GM18907 (cell line): ENCODE data around the gene NDUFB8.

ENCODE experiments used
- ATAC-seq: cut with Tn5 transposase; IDR thresholded peaks from one replicate; pipeline ENCODE4 v1.9.1; 2021; ENCODE audit warnings: mild to moderate bottlenecking, moderate library complexity; ENCODE audit not compliant: unreplicated experiment

Gene NDUFB8

DNA sequence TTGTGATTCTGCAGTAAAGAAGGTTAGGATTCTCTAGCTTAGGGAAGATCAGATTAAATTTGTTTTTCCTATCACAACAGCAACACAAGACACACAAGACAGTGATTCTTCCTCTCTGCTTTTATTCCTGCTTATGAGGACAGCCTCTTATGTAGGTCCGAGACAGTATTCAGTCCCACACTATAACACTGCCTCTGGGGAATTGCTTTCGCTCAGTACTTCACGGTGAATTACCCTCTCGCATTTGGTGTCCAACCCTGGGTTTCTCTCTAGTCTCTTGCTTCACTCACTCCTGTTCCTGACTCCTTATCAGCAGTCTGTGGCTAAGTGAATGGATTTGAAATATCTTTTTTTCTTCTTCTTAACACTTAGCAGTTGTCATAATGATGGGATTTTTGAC lies 7.8 kb upstream of the NDUFB8 start:
- no peak for ATAC-seq

DNA sequence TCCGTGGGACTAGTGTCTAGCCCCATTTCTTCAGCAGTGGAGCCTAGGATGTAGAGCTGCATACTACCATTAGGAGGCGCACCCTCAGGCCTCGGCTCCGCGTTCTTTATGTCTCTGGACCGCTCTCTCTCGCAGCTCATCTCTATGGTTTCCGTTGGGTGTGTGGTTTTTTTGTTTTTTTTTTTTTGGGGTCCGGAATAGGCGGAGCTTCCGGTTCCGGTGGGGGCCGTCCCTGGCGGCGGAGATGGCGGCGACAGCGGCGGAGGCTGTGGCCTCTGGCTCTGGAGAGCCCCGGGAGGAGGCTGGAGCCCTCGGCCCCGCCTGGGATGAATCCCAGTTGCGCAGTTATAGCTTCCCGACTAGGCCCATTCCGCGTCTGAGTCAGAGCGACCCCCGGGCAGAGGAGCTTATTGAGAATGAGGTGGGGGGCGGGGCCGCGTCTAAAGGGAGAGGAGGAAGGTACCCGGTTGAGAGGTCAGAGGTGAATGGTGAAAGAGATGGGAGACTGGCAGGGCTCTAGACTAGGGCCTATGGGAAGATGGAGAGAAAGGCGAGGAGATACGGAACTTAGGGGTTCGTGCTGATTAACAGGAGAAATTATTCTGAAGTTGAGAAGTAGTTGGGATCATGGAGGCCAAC lies 6.2 kb upstream of the NDUFB8 start, which contains the start of gene HIF1AN:
HIF1AN (plus strand) TSS at position 229 of the 639 bp plus-strand sequence; CDS start at position 245, 16 bp downstream.
- peak; percentile 97 for ATAC-seq

DNA sequence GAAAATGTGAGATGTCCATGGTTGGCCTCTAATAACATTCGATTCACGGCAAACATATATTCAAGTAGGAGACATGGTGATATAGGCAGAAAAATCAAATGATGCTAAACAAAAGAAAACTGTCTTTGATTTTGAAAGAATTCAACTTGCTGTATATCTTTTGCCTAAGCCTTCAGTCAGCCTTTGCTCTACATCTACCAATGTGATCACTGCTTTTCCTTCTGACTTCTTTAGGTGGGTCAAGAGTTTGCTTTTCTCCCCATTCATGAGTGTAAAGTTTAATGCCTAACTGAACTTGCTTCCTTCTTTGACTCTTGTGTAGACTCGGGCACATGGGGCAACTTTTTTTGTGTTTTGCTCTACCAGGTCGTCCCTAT lies 5.7 kb upstream of the NDUFB8 start:
- no peak for ATAC-seq

DNA sequence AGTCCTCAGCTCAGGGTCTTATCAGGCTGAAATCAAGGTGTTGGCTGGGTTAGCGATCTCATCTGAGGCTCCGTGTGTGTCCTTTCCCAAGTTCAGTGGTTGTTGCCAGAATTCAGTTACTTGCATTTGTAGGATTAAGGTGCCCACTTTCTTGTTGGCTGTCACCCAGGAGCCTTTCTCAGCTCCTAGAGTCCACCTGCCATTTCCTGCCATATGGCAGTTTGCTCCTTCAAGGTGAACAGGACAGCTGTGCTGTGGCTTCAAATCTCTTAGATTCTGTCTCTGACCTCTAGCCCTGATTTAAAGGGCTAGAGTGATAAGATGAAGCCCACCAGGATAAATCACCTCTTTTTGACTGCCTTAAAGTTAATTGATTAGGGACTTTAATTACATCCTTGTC lies 5.1 kb upstream of the NDUFB8 start:
- no peak for ATAC-seq

DNA sequence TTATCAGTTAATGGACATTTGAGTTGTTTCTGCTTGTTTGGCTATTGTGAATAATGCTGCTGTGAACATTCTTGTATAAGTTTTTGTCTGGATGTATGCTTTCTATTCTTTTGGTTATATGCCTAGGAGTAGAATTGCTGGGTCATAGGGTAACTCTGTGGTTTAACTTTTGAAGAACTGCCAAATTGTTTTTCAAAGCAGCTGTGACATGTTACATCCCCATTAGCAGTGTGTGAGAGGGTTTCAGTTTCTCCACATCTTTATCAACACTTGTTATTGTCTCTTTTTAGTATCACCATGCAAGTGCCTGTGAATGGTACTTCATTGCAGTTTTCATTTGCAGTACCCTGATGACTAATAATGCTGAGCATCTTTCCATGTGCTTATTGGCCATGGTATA lies 2.1 kb upstream of the NDUFB8 start:
- no peak for ATAC-seq

DNA sequence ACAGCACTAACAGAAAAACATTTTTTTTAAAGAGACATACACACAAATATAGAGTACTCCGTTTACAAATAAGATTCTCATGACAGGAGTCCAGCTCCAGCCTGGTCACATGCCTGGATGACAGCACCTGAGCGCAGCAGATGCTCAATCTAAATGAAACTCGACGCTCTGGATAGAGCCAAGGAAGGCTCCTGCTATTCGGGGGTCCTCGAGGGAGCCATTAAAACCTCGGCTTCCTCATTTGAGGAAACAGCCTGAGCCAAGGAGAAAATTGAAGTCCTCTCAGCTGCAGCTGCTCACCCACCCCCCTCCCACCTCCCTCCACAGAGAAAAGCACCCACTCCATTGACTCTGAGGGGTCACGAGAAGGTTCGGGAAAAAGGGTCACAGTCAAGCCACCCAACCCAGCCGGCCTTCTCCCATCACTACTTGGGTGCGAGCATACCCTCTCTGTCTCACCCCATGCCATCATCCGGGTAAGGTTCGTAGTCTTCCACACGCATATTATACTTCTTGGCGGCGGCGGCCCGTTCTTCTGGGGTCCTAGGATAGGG lies 673 bp downstream of the NDUFB8 start:
- ATAC-seq = peak; percentile 20

DNA sequence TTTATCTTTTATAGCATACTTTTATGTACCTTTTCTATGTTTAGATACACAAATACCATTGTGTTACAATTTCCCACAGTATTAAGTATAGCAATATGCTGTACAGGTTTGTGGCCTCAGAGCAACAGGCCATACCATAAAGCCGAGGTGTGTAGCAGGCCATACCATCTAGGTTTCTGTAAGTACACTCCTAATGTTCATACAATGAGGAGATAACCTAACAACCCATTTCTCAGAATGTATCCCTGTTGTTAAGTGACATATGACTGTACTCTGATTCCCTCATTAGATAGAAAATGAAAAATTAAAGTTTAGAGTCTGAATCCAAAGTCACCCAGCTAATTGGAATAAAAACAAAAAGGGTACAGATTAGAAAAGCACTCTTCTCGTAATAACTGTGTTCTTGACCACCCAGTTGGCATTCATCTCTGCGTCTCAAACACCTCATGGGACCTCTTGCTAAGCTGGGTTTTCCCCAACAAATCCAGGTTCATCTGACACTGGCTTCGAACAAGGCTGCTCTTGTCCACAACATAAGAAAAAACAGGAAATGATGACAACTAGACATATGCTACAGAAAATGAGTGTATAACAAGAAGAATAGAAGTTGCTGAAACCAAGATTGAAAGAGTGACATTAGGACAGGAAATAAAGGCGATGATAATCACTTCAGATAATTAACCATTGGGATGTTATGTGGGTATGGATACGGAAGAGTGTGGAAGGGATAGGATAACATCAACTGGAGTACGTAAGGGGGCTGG lies 1.4 kb downstream of the NDUFB8 start:
- peak; percentile 14 for ATAC-seq

DNA sequence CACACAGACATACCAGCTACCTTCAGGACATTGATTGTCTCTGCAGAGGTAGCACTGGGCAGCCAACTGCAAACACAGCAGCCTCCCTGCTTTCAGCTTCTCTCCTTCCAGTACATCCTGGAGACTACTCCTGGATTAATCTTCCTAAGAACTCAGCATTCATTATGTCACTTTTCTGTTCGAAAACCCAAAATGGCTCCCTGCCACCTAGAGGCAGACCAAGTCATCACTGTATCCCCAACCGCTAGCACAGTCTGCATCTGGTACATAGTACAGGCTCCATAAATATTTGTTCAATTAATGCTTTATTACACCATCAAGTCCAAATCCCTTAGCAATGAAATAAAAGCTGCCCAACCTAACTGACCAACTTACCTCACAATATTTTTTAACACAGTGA lies 5.0 kb downstream of the NDUFB8 start:
- ATAC-seq = no peak

DNA sequence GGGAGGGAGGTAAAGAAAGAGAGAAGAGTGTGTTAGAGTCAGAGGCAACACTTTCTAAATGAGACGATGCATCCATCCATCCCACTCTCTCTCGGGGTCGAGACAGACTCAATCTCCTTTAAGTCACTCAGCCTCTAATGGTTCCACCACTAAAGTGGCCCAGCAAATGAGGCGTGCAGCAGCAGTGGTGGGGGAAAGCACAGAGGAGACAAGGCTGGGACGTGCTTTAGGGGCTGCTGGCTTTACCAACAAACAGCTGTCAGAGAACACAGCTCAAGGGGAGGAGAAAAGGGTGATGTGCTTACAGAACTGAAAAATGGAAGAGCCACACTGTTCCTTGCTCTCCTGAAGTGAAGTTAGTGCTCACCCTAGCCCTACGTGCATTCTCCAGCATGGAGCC lies 5.5 kb downstream of the NDUFB8 start:
- no peak for ATAC-seq

DNA sequence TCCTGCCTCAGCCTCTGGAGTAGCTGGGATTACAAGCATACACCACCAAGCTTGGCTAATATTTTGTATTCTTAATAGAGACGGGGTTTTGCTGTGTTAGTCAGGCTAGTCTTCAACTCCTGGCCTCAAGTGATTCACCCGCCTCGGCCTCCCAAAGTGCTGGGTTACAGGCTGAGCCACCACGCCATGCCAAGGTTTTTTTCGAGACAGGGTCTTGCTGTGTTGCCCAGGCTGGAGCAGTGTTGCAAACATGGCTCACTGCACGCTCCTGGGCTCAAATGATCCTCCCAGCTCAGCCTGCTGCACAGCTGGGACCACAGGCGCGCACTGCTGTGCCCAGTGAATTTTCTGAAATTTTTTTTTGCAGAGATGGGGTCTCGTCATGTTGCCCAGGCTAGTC lies 6.7 kb downstream of the NDUFB8 start:
- no peak for ATAC-seq

DNA sequence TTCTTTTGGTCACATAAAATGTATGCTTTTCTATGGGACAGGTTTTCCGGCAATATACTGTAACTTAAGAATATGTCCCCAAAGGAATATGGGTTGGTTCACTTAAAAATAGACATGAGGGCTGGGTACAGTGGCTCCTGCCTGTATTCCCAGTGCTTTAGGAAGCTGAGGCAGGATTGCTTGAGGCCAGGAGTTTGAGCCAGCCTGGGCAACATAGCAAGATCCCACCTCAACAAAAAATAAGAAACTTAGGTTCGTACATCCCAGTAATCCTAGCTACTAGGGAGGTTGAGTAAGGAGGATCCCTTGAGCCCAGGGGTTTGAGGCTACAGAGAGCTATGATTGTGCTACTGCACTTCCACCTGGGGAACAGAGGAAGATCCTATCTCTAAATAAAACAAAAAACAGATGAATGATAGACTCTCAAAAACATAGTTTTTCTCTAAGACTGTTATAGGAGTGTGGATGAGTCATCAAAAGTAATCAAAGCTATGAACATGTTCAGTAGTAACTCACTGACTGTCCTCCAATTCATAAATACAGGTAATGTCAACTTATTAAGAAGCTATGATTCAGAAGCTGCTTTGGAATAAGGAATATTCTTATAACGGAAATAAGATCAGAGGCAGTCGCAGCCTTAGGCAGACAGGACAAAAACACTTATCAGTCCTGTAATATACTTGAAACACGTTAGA lies 7.4 kb downstream of the NDUFB8 start:
- ATAC-seq = no peak

DNA sequence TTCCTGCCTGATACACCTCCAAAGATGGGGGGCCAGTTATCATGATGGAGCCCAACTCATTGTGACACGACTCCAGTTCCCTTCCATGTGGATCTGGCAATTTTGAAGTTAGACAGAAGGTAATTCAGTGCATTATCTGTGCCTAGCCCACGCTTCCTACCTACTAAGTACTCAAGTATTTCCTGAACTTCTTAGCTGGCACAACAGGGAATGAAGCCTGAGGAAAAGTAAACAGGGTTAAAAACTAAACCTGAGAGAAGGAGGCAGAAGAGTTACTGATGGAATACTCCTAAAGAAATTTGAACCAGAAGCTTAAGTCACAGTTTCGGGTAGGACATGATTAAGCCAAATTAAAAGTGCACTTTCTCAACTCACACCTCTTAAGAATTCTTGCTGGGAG lies 8.9 kb downstream of the NDUFB8 start:
- no peak for ATAC-seq

DNA sequence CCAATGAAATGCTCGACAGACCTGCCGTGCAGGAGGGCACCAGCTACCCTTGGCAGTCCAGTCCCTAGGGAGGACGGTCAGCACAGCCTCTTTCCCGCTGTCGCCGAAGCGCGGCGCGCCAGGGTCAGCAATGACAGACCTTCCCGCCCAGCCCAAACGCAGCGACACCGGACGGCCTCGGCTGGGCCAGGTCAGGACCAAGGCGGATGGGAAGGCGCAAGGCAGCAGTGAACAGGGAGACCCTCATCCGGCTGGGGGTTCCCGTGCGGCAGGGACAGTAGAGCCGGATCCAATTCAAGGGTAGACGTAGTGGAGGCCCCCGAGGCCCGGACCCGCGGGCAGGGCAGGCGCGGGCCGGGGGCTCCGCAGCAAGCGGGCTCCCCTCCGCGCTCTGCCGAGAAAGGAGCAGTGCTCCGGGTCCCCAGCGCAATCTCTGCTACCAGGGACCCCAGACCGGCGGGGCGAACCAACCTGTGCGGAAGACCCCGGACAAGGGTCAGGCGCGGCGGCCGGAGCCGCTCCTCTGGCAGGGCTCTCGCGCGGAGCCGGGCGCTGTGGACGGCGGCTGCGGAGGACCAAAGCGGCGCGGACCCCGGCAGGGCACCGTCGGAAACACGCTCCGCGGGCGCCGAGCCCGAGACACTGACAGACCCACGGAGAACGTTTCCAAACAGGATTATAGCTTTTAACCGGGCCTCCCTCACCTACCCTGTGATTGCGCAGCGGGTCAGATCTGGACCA lies 10.2 kb downstream of the NDUFB8 start, which contains the start of gene SEC31B:
SEC31B (minus strand) TSS at position 551 of the 741 bp plus-strand sequence. CDS start 2,909 bp downstream, outside the sequence.
- ATAC-seq = no peak

DNA sequence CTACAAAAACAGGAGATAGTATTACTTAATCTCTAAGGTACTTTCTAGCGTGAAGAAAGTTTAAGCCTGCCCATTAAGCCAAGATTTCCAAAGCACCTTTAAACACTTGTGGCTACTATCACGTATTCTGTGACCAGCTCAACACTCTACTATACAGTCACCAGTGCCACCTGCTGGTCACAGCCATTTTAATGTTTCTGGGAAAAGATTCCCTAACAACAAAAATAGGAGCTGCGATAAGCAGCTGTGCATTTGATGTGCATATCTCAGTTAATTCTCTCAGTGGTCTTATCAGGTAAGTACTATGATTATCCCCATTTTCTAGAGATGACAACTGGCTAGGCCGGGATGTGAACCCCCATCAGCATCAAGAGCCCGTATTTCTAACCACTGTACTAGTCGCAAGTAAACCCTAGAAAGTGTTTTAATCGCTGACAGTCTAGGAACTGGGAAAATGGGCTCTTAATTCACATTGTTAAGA lies 10.9 kb downstream of the NDUFB8 start:
- ATAC-seq = no peak

DNA sequence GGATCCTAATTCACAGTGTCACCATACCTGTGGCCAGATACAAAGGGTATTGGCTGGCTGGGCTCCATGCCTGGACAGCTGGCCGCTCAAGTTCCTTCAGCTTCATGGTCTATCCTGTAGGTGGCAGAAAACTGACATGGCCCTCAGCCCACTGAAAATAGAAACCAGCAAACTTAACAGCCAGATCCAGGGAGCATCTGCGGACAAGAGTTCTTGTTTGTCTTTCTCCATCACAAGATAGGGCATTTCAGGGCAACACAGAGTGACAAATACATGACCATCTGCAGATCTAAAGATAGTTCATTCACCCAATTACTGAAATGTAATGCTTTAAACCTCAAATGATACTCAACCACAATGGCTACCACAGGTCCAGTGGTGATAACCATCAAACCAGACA lies 12.8 kb downstream of the NDUFB8 start:
- no peak for ATAC-seq

DNA sequence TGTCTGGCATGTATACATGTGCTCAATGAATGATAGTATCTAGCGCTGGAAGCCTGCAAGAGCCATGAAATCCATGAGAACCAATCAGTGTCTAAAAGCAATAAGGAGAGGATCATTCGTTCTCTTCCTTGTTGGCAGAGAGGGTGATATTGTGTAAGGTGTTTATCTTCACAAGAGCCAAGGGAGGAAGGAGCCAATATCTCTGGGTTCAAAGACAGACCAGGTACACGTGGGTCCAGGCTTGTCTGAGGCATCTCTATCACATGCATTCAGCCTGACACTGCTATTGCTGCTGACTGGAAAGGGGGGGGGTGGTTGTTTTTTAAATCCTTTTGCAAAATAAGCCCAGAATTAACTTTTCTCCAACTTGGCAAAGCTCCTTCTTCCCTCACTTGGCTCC lies 14.1 kb downstream of the NDUFB8 start:
- ATAC-seq = no peak

DNA sequence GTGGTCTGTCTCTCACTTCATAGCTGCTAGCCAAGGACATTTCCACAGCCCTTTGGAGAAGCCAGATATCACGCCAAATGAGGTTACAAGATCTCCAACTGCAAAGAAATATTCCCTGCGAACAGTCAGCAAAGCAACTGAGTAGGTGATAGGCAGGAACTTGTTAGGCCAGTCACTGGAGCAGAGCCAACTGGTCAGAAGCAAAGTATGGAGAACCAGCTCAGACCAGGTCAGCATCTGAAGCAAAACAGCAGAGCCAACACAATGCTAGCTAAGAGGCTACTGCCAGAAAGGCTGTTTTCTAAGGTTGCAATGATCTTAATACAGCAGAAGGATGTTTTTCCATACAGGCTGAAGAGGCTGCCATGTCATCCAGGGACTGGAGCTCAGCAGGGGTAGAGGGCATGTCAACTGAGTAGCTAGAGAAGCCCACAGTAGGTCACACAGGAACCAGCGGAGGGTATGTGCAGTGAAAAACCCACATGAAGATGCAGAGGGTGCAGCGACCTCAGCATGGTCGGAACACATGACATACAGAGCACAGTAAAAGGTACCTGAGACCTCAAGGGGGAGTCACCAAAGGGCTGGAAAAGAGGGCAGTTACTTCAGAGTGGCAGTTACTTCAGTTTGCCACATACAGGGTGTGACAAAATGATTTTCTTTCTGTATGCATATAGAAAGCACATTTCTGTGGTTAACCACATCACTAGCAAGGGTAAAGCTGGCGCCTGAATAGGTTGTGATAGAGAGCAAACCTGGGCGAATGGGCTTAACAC lies 18.9 kb downstream of the NDUFB8 start:
- ATAC-seq = no peak

DNA sequence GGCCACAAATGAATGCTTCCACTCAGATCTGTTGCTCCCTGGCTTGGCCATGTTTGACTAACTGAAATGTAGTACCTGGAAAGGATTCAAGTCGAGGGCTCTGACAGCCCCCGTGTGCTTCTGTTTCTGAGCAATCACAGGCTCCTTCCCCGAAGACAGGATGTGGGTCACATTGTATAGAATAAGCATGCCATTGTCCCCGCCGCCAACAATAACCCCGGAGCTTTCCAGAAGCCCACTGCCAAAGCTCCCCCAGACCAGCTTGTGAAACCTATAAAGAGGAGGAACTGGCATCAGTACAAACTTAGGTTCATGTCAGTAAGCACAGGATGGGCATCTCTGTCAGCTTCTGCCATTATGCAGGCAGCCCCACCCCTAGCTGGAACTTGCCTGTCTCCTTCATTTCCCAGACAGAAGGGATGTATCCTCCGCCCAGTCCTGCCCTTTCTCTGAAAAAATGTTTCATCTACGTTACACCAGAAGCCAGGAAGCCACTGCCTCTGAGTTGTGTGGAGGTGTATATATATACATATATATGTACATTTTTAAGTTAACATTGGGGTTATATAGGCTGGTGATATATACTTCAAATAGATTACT lies 20.3 kb downstream of the NDUFB8 start:
- no peak for ATAC-seq

DNA sequence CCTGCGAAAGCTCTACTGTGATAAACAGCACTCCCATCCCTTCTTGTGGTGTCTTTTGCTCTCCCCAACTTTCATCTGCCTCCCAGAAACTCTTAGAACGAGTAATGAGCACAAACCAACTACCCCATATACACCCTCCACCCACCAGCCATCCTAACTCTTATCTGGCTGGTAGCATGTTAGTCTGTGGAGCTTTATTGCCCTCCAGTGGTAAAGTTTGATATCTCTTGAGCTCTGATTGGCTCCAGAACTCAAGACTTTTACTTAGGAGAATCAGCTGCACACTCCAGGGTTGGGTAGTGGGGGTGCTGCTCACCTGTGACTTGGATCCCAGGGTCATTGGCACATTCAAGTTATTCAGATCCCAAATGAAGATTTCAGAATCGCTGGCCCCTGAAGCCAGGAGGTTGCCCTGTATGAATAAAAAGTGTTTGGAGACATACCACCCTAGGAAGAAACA lies 20.9 kb downstream of the NDUFB8 start:
- no peak for ATAC-seq
